H54 (cell line): ENCODE measurements around the gene REV3L.
"Not testable (repeated sequence)": the region's sequence is repeated elsewhere in the genome, so short reads cannot be mapped to it uniquely, and the experiment has no call there.

Experiments used
- DNase-seq: peaks from one replicate; pipeline ENCODE4 v3.0.0; 2011; ENCODE audit warnings: low spot score, mixed read lengths; ENCODE audit not compliant: insufficient read length
- FAIRE-seq: peaks from 3 replicates; lab custom pipeline; 2011; peaks lifted over from hg19 to GRCh38; lab: Jason Lieb, UNC
- POLR2A ChIP-seq: IDR thresholded peaks from 2 replicates; pipeline ENCODE4 v1.6.1; 2011; ENCODE audit warnings: low read depth, mild to moderate bottlenecking, low read length

REV3L gene

GRCh38 chr6:111358454-111358853 is 124.6 kb downstream of the REV3L start:
- no peak for TF ChIP-seq POLR2A
- FAIRE-seq = no peak
- DNase-seq = no peak

DNA sequence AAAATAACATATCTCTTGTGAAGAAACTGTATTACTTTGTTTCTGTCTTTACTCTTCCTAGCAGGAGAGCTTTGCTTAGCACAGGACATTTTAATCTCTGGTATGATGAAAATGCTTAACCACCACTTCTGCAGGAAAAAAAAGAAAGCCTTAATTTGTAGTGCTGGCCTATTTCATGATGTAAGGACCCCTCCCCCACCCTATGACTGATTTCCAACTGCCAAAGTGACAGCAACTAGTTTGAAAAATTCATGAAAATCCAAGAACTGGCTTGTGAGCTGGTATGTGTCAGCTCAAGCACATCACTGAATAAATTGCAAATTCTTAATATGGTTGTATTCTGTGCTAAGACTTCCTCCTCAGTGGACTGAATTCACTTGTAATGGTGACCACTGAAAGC is 125.3 kb downstream of the REV3L start:
- no peak for FAIRE-seq
- DNase-seq = no peak
- no peak for TF ChIP-seq POLR2A

DNA sequence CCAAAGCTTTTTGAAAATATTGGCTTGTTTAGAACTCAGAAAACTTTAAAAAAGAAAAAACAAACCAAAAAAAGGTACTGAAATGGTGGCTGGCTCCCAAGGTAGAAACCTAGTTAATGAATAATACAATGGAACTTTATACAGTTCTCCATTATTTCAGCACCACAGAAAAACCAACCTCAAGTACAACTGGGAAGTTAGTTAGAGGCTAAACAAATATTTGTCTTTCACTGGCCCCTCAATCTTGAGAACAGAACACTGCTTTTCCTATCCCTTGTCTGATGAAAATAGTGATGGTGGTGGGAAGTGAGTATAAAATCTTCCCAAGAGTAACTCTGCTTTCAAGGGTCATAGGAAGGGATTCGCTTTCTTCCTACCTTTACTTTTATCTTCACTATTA is 126.5 kb downstream of the REV3L start:
- FAIRE-seq (no peak), DNase-seq (no peak)
- TF ChIP-seq POLR2A = no peak

- DNase-seq (no peak), FAIRE-seq (no peak)
- no peak for TF ChIP-seq POLR2A
These were observed 128.1 kb downstream of the REV3L start for GRCh38 chr6:111354758-111355555.

GRCh38 chr6:111353912-111354462 is 129.0 kb downstream of the REV3L start:
- DNase-seq (no peak), FAIRE-seq (no peak)
- no peak for TF ChIP-seq POLR2A

GRCh38 chr6:111347589-111347988 is 135.4 kb downstream of the REV3L start:
- FAIRE-seq (no peak), DNase-seq (no peak)
- TF ChIP-seq POLR2A = no peak

DNA sequence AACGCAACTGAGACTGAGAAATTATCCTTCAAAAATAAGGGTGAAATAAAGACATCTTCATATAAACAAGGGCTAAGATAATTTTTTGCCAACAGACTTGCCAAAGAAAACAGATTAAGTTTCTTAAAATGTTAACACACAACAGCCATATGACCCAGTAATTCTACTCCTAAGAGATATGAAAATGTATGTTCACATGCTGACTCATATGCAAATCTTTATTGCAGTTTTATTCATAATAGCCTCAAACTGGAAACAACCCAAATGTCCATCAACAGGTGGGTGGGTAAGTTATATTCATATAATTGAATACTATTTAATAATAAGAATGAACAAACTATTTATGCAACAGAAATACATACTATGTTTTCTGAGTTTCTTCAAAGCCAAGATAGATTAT is 140.1 kb downstream of the REV3L start:
- DNase-seq (no peak), FAIRE-seq (no peak)
- TF ChIP-seq POLR2A = no peak

DNA sequence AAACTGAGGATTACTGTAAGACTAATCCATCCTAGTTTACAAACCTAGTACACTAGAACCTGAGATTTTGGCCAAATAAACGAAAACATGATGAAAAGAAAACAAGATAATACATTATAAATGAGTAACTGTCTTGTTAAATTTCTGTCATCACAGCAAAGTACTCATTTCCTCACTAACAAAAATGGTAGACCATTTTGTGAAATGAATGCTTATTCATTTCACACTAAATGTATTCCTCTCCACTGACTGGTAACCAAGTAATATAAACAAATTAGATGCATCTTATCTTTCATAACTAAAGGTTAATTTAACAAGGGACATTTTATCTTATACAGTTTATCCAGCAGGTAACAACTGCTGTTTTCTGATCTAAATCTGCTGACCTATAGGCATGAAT is 143.7 kb downstream of the REV3L start:
- DNase-seq = no peak
- TF ChIP-seq POLR2A = no peak
- FAIRE-seq = no peak

GRCh38 chr6:111338843-111339242 is 144.2 kb downstream of the REV3L start:
- no peak for TF ChIP-seq POLR2A
- FAIRE-seq = no peak
- DNase-seq = no peak

DNA sequence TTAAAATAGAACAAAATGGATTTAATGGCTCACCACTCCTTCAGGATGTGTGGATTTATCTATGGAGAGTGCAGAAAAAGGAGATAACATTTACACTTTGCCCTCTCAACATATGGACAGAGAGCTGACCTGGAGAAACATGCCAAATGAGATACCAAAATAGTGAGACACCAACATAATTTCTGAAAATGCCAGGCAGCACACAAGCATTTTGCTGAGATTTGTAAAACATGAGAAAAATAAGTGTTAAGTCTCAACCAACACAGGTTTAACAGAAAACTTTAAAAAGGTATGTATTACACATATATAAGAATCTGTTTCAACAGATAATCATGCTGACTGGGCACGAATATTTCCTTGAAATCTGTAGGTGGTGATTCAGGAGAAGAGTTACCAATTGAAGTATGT is 145.2 kb downstream of the REV3L start:
- DNase-seq = no peak
- no peak for TF ChIP-seq POLR2A
- no peak for FAIRE-seq

GRCh38 chr6:111329882-111330633 is 153.0 kb downstream of the REV3L start:
- TF ChIP-seq POLR2A = no peak
- DNase-seq = no peak
- no peak for FAIRE-seq

DNA sequence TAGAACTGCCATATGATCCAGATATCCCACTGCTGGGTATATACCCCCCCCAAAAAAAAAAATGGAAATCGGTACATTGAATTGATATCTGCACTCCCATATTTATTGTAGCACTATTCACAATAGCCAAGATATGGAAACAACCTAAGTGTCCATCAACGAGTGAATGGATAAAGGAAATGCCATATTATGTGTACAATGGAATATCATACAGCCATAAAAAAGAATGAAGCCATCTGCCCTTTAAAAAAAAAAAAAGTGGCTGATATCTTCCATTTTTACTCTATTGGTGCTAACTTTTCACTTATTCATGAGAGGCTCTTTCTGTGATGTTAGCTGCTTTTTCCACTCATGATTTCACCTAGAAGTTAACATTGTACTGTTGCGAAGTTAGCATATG is 156.5 kb downstream of the REV3L start:
- DNase-seq = no peak
- TF ChIP-seq POLR2A = no peak
- FAIRE-seq = no peak

GRCh38 chr6:111322145-111322544 is 160.9 kb downstream of the REV3L start:
- no peak for FAIRE-seq
- TF ChIP-seq POLR2A = no peak

DNA sequence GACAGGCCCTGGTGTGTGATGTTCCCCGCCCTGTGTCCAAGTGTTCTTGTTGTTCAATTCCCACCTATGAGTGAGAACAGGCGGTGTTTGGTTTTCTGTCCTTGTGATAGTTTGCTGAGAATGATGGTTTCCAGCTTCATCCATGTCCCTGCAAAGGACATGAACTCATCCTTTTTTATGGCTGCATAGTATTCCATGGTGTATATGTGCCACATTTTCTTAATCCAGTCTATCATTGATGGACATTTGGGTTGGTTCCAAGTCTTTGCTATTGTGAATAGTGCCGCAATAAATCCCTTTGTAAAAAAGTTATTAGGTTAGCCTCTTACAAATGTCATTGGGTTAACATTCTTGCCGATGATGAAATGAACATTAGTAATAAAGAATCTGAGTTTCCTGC is 175.1 kb downstream of the REV3L start:
- not testable (repeated sequence) for DNase-seq, FAIRE-seq

More at GRCh38 chr6:111322145-111322544, 160.9 kb downstream of the REV3L start:
- DNase-seq = no peak
